Osteocyte (in vitro differentiated cells): ENCODE data around the gene ST8SIA4. TPM values are rescaled to one million over a fixed set of nuclear protein-coding genes. Genes with fewer than 3 reads are reported as not detected.
A peak's percentile ranks its signal among the peaks of the same experiment; 100 is the strongest.

Experiments used
- DNase-seq: peaks from one replicate; pipeline ENCODE4 v3.0.0; 2021; ENCODE audit warnings: mixed read lengths; ENCODE audit not compliant: unreplicated experiment; ENCODE audit errors: extremely low spot score
- H3K27ac Mint-ChIP-seq: one replicate; pipeline ENCODE4 v1.8.0; 2021; ENCODE audit warnings: mild to moderate bottlenecking, mixed read lengths; ENCODE audit not compliant: unreplicated experiment
- H3K27me3 Mint-ChIP-seq: one replicate; pipeline ENCODE4 v1.8.0; 2021; ENCODE audit warnings: mixed read lengths; ENCODE audit not compliant: unreplicated experiment
- H3K36me3 Mint-ChIP-seq: one replicate; pipeline ENCODE4 v1.8.0; 2021; ENCODE audit warnings: mixed read lengths; ENCODE audit not compliant: unreplicated experiment
- H3K4me1 Mint-ChIP-seq: one replicate; pipeline ENCODE4 v1.8.0; 2021; ENCODE audit warnings: mixed read lengths; ENCODE audit not compliant: unreplicated experiment
- H3K4me3 Mint-ChIP-seq: one replicate; pipeline ENCODE4 v1.8.0; 2021; ENCODE audit warnings: mild to moderate bottlenecking, moderate library complexity, mixed read lengths; ENCODE audit not compliant: unreplicated experiment
- H3K9me3 Mint-ChIP-seq: one replicate; pipeline ENCODE4 v1.8.0; 2021; ENCODE audit warnings: mixed read lengths; ENCODE audit not compliant: unreplicated experiment
- CTCF ChIP-seq: fragments of 200-600 bp; sonication (generic); IDR thresholded peaks from 2 replicates; pipeline ENCODE4 v1.5.0; 2021; ENCODE audit warnings: antibody characterized with exemption, mild to moderate bottlenecking, moderate library complexity
- total RNA-seq: library from RNA; stranded (reverse); gene quantifications from 2 replicates; pipeline ENCODE4 v1.2.1, GENCODE V29; 2021

ST8SIA4 gene
- total RNA-seq, 1 donor from 2014 or later, result not detected

- no peaks in the 10 kb centered on the region for H3K9me3 Mint-ChIP-seq
- H3K36me3 Mint-ChIP-seq, result no peaks in the 10 kb centered on the region
- peaks cover 20% of the 10 kb centered on the region for H3K4me1 Mint-ChIP-seq
- DNase-seq, result no peak
- no peaks in the 10 kb centered on the region for H3K27me3 Mint-ChIP-seq
- H3K4me3 Mint-ChIP-seq, result no peak overlapping the region
- TF ChIP-seq CTCF, result no peak
- H3K27ac Mint-ChIP-seq, result no peak overlapping the region
Measured at GRCh38 chr5:100780376-100780870, 122.7 kb downstream of the ST8SIA4 start.

- TF ChIP-seq CTCF, result no peak
- Mint-ChIP-seq H3K27me3 (no peaks in the 10 kb centered on the region), H3K27ac (no peak overlapping the region), H3K36me3 (no peaks in the 10 kb centered on the region), H3K4me1 (peaks cover 22% of the 10 kb centered on the region), H3K4me3 (no peak overlapping the region), H3K9me3 (no peaks in the 10 kb centered on the region)
- no peak for DNase-seq
Measured at GRCh38 chr5:100779669-100780375, 123.3 kb downstream of the ST8SIA4 start.

DNA sequence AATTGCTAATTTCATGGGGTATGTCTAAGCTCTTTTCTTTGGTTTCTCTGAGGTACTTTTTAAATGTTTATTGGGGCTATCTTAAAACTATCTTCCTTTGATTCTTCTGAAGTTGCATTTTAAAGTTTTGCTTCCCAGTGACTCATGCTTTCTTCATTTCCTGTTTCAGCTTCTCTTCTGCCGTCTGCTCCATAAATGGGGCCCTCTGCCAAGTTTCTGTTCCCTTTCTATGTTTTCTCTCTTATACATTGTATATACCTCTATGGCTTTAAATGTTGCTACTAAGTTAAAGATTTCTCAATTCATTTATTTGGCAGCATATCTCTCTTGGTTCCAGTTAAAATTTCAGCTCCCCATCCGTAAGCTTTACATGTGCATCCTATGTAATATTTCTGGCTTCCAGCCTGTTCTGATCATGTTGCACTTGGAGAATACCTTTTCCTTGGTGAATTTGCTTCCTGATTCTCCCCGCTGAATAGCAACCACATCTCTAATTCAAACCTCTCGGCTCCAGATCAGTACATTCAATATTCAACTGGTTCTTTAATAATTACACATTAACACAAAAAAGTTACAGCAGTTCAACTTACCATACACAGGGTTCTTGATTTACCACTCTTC lies 125.3 kb downstream of the ST8SIA4 start:
- H3K36me3 Mint-ChIP-seq, result no peaks in the 10 kb centered on the region
- peak overlapping the region; percentile 94 for H3K27ac Mint-ChIP-seq
- peak overlapping the region; percentile 49 for H3K4me3 Mint-ChIP-seq
- H3K9me3 Mint-ChIP-seq, result no peaks in the 10 kb centered on the region
- H3K27me3 Mint-ChIP-seq, result no peaks in the 10 kb centered on the region
- DNase-seq, result no peak
- H3K4me1 Mint-ChIP-seq, result peaks cover 22% of the 10 kb centered on the region
- no peak for TF ChIP-seq CTCF

DNA sequence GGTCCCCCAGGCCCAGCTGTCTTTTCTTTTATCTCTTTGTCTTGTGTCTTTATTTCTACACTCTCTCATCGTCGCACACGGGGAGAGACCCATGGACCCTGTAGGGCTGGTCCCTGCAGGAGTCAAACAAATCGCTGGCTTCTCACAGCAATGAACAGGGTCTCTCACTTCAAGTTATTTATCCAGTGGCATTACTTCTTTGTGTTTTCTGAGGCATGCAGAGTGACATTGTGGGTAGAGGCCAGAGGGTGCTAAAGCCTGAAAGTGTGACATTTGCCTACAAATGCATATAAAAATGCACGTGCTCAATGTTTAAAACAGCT lies 127.6 kb downstream of the ST8SIA4 start:
- no peak for TF ChIP-seq CTCF
- DNase-seq, result no peak
- Mint-ChIP-seq H3K27ac (no peak overlapping the region), H3K9me3 (no peaks in the 10 kb centered on the region), H3K27me3 (no peaks in the 10 kb centered on the region), H3K4me3 (no peak overlapping the region), H3K36me3 (no peaks in the 10 kb centered on the region), H3K4me1 (peaks cover 22% of the 10 kb centered on the region)

- Mint-ChIP-seq H3K4me1 (peaks cover 11% of the 10 kb centered on the region), H3K27ac (no peak overlapping the region), H3K9me3 (no peaks in the 10 kb centered on the region), H3K27me3 (peaks cover 6% of the 10 kb centered on the region), H3K4me3 (no peak overlapping the region), H3K36me3 (no peaks in the 10 kb centered on the region)
- TF ChIP-seq CTCF, result no peak
- no peak for DNase-seq
Measured at GRCh38 chr5:100772548-100772947, 130.5 kb downstream of the ST8SIA4 start.
